Head of caudate nucleus (tissue), 42 donors: ENCODE data around the gene NRSN2.
"Not testable (repeated sequence)": the region's sequence is repeated elsewhere in the genome, so short reads cannot be mapped to it uniquely, and the experiment has no call there.

Experiments
- DNase-seq, 42 donors: peaks; one replicate each; pipeline versions ENCODE4 v3.0.0 to v3.0.0-alpha.2; 2020 to 2021; ENCODE audit warnings: mixed read lengths in 7 of 42
- intact Hi-C: fragments of 100-400 bp; cut with DNase I; formaldehyde crosslinking; loops from one replicate; pipeline ENCODE4 v1.15.0; 2022

The NRSN2 gene

DNA sequence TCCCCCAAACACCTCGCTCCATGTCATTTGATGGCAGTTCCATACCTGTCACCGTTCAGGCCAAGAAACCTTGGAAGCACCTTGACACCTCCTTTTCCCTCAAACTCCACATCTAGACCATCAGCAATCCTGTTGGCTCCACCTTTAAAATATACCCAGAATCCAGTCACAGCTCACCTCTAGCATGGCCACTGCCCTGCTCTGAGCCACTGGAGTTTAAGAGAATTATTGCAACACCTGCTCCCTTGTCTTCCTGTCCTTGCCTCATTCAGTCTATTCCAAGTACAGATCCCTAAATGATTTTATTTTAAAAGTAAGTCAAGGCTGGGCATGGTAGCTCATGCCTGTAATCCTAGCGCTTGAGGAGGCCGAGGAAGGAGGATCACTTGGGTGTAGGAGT is 22.0 kb downstream of the NRSN2 start:
- intact Hi-C loops: no loop called here
- DNase-seq: no peak

DNA sequence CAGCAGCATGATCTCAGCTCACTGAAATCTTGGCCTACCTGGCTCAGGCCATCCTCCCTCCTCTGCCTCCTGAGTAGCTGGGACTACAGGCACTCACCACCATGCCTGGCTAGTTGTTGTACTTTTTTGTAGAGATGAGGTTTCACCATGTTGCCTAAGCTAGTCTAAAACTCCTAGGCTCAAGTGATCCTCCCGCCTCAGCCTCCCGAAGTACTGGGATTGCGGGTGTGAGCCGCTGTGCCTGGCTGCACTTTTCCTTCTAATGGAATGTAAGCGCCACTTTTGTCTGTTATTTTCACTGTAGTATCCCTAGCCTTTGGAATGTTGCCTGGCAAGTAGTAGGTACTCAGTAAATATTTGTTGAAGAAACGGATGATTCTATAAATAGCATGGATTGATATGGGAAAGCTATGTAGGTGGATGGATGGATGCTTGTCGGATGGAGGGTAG is 23.3 kb downstream of the NRSN2 start:
- intact Hi-C loops: no loop called here
- DNase-seq: no peak

DNA sequence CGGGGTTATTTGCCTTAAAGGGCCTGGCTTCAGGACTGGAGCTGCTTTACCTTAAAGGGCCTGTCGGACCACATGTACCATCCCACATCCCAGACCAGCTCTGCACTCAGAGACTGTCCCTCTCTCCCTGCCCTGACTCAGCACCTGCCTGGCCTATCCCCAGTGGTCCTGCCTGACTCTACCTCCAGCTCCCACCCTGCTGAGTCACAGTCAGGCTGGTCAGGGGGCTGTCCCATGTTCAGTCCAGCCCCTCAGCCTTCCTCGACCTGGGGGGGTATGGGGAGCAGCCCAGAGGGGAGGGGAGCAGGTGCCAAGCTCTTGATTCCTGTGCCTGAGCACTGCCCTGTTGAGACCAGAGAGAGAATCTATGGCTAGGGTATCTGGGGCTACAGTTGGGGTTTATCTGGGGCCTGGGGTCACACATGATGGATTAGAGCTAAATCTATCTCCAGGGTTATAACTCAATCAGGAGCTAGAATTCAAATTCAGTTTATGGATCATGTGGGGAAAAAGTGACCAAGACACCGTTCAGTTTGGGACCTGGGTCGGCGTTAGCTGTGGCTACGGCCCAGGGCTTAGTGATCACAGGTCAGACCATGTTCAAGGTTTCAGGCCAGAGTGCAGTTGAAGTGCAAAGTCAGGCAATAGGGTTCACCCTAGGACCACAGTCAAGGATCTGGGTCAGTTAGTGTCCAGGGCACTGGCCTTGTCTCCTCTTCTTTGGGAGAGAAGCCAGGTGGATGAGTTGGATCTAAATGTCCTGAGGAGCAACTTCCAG is 24.3 kb downstream of the NRSN2 start:
- intact Hi-C loops: no loop called here

DNA sequence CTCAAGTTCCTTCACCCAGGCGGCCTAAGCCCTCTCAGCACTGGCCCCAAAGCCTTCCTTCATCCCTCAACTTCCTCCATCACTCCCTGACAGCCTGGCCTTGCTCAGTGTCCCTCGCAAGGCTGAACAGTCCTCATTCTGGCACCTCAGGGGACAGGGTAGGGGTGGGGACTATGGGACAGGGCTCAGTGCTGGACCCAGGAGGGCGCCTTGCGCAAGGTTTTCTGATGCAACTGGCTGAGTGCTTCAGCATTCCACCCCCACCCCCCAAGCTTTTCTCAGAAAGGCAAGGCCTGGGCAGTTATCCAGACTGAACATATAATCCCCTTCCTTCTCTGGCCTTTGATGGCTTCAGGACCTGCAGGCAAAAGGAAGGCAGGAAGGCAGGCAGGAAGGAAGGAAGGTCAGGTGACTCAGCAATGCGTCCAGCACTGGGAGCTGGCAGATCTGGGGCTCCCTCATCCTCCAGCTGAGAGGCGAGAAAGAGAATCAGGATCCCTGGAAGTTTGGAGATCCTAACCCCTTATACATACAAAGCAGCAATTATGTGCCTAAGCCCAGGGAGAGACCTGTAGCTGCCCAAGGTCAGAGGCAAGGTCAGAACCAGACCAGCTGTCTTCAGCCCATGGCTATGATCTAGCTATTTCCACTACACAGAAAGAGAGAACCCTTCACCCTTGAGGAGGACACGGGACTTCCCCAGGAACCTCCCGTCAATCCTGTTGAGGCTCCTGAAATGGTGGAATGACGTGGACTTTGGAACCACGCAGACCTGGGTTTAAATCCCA is 25.0 kb downstream of the NRSN2 start:
- intact Hi-C loops: no loop called here
- peak in 5 of 42 donors; percentile 17 to 79 (median 51) for DNase-seq

More for the DNA sequence above, 24.3 kb downstream of the NRSN2 start:
- DNase-seq: no peak

DNA sequence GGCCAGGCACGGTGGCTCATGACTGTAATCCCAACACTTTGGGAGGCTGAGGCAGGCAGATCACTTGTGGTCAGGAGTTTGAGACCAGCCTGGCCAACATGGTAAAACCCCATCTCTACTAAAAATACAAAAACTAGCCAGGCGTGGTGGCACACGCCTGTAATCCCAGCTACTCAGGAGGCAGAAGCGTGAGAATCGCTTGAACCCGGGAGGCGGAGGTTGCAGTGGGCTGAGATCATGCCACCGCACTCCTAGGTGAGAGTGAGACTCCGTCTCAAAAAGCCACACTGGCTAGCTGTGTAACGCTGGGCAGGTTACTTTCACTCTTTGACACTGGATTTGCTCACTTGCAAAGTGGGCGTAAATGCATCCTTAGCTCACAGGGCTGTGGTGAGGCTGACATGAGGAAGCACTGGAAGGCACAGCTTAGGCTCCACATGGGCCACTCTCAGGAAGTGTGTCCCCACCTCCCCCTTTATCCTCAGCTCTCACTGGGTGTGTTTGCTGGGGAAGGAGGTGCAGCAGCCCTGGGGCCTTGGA is 25.7 kb downstream of the NRSN2 start:
- DNase-seq, intact Hi-C loops: not testable (repeated sequence)

DNA sequence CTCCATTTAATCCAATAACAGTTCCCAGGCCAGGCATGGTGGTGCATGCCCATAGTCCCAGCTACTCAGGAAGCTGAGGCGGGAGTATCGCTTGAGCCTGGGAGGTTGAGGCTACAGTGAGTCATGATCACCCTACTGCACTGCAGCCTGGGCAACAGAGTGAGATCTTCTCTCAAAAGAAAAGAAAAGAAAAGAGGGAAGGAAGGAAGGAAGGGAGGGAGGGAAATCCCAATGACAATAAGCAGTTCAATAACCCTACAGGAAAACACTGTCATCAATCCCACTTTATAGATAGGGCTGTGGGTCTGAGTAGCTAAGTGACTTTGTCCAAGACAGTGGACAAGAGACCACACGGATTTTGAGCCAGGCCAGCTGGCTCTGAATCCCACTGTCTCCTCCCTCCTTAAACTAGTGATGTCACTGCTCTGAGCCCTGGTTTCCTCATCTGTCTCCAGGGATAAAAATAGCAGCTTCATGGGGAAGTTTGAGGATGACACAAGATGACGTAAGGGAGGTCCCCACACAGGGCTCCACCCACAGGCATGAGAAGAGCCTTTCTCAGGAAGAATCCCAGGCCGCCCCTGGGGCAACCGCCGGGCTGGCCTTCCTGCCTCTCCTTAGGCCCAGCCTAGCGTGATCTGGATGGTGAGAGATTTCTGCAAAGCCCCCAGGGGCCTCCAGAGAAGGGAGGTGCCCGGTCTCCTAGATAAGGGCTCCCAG is 26.4 kb downstream of the NRSN2 start:
- intact Hi-C loops: no loop called here

DNA sequence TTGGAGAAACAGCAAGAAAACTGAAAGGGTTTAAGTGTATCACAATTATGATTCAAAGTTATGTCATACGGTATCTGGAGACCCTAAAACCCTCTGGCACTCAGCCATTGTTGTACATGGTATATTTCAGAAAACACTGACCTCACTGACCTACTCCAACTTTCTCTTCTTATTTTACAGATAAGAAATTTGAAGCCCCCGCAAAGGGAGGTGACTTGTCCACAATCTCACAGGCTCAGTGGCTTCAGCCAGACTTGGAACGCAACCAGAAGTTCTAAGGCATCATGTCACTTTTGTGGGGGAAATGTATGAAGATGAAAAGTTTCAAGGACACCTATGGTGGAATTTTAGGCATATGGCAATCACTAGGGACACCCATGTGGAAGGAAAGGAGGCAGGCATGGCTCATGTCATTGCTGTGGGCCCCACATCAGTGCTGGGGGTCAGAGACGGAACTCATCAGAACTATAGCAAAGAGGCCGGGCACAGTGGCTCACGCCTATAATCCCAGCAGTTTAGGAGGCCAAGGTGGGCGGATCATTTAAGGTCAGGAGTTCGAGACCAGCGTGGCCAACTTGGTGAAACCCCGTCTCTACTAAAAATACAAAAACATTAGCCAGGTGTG is 28.5 kb downstream of the NRSN2 start:
- intact Hi-C loops: no loop called here
- no peak for DNase-seq

More for the DNA sequence above, 26.4 kb downstream of the NRSN2 start:
- peak in 1 of 42 donors; percentile 8 for DNase-seq

DNA sequence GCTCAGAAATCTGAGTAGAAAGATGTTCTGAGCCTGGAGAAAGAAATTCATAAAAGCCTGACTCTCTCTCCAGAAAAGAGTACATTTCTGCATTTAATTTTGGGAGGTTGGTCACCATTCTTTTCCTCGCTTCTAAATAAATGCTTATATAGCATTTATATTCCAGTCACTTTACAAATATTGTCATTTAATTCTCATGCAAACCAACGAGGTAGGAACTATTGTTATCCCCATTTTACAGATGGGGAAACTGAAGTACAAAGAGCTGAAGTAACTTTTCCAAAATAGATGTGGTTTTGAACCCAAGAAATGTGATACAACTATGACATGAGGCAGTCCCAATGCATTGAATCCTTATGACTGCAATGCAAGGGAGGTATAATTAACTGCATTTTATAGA is 29.2 kb downstream of the NRSN2 start:
- no peak for DNase-seq
- intact Hi-C loops: no loop called here

DNA sequence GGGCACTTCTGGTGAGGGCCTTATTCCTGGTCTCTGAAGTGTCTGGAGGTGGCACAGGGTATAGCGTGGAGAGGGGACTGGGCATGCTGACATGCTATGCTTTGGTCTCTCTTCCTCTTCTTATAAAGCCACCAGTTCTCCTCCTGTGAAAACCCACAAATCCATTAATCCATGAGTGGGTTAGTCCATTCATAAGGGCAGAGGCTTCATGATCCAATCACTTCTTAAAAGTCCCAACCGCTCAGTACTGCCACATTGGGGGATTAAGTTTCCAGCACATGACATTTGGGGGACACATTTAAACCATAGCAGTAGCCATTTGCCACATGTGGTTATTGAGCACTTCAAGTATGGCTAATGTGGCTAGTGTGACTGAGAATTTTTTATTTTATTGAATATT is 29.8 kb downstream of the NRSN2 start:
- intact Hi-C loops: no loop called here
- DNase-seq: no peak

DNA sequence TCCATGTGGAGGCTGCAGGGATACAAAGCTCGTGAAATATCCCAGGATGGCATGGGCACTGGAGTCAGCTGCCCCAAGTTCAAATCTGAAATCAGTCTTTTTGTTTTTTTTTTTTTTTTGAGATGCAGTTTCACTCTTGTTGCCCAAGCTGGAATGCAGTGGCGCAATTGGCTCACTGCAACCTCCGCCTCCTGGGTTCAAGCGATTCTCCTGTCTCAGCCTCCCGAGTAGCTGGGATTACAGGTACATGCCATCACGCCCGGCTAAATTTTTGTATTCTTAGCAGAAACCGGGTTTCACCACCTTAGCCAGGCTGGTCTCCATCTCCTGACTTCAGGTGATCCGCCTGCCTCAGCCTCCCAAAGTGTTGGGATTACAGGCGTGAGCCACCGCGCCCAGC is 30.7 kb downstream of the NRSN2 start:
- intact Hi-C loops, DNase-seq: not testable (repeated sequence)

DNA sequence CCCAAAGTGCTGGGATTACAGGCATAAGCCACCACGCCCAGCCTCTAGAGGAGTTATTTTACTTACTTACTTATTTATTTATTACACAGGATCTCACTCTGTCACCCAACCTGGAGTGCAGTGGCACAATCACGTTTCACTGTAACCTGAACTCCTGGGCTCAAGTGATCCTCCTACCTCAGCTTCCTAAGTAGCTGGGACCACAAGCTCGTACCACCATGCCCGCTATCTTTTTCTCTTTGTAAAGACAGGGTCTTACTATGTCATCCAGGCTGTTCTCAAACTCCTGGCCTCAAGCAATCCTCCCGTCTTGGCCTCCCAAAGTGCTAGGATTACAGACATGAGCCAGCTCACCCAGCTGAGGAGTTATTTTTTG is 32.0 kb downstream of the NRSN2 start:
- DNase-seq: no peak
- intact Hi-C loops: no loop called here

DNA sequence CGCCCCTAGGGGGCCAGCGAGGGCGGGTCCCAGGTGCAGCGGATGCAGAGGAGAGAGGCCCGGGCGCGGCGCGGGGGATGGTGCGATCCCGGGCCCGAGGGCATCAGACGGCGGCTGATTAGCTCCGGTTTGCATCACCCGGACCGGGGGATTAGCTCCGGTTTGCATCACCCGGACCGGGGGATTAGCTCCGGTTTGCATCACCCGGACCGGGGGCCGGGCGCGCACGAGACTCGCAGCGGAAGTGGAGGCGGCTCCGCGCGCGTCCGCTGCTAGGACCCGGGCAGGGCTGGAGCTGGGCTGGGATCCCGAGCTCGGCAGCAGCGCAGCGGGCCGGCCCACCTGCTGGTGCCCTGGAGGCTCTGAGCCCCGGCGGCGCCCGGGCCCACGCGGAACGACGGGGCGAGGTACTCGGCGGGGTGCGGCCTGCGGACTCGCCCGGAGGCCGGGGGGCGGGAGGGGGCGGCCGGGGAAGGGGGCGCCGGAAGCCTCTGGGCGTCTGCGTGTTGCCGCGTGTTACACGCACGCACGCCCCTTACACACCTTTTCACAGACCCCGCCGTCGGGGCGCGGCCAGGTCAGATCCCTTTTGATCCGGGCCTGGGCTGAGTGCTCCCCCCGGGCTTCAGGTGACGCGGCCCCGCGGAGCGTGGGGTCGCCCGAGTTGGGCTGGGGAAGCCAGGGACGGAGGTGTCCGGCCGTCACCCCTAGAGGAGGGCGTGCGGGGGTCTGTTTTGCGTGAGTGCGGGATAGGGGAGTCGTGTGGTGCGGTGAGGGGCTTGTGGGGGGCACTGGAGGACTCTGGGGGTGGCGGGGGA is 34.1 kb downstream of the NRSN2 start:
- DNase-seq: peak in 13 of 42 donors; percentile 8 to 50 (median 23)
- intact Hi-C loops: no loop called here

DNA sequence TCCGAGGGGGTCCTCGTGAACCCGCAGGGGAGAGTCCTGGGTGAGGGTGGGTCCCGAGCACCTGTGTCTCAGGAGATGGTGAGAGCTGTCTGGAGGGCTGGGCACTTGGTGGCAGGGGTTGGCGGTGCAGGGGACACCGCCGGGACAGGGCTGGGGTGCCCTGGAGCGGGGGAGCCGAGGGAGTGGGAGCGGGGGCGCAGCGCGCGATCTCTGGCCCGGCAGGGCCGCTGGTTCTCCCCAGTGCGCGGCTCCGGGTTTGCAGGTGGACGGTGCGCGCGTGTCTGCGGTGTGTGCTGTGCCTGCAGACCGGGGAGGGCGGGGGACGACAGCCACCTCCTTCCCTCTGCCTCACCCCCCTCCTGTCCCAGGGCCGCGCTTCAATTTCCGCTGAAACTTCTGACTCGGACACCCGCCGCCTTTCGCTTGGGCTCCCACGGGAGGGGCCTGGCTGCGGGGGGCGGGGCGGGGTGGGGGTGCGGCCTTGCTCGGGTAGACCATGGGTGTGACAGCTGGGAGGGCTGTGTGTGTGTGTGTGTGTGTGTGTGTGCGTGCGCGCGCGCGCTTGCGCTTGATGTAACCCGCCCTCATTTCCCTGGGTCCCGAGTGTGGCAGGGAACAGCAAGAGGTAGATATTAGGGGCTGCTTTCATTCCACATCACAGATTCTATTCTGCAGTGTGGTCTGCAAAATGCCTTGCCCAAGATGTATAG is 34.8 kb downstream of the NRSN2 start:
- intact Hi-C loops: no loop called here
- peak in 24 of 42 donors; percentile 7 to 68 (median 22) for DNase-seq

DNA sequence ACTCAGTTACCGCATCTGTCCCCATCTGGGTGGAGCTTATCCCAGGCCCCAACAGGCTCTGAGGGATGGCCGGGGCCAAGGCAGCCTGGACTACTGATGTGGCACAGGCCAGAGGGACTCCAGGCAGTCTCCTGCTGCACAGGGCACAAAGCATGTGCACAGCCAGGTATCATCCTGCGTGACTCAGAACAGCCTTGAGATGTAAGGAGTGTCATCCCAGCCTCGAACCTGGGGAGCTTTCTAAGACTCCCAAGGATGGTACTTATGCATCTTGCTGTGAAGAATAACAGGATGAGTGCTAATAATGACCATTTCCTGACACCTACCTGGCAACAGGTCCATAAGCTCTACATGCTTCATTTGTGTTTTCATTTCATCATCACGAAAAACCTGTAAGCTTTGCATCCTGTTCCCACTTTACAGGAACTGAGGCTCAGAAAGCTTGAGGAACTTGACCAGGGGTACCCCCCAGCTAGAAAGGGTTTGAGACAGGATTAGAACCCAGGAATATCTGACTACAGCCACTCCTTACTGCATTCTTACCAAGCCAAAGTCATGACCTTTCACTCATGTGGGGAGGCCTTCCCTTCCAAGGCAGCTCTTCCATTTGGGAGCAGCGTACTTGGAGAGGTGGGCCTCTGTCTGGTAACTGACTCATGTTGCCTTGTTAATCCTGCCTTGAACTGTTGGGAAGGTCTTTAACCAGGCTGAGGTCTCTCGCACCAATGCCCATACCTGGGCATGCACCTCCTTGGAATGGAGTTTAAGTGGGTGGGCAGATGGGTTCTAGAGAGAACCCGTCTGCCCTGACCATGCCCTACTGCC is 35.6 kb downstream of the NRSN2 start:
- DNase-seq: no peak
- intact Hi-C loops: no loop called here

DNA sequence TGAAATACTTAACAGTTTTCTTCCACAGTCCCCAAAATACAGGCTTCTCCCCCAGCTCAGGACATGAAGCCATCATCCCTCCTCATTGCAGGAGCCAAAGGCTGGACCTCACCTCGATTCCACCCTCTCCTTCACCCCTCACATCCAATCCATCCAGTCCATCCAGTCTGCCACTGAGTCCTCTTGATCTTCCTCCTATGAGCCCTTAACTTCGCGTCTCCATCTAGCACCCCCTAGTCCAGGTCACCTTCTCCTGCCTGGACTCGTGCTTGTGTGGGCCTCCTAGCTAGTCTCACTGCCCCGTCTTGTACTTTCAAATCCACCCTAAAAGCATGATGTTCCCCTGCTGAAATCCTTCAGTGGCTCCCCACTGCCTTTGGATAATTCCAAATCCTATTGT is 37.0 kb downstream of the NRSN2 start:
- intact Hi-C loops: no loop called here
- no peak for DNase-seq

DNA sequence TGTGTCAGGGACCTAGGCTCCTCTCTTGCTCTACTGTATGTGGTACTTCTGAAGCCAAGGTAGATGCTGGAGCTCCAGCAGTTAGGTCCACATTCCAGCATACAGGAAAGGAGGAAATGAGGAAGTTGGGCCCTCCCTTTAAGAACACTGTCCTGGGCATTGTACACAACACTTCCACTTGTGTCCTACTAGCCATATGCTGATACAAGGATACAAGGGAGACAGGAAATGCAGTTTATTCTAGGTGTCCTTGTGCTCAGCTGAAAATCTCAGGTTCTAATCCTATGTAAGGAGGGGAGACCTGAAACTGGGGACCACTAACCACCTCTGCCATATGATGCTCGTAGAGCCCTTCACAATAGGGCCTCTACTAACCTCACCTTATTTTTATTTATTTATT is 37.8 kb downstream of the NRSN2 start:
- DNase-seq: no peak
- intact Hi-C loops: no loop called here

DNA sequence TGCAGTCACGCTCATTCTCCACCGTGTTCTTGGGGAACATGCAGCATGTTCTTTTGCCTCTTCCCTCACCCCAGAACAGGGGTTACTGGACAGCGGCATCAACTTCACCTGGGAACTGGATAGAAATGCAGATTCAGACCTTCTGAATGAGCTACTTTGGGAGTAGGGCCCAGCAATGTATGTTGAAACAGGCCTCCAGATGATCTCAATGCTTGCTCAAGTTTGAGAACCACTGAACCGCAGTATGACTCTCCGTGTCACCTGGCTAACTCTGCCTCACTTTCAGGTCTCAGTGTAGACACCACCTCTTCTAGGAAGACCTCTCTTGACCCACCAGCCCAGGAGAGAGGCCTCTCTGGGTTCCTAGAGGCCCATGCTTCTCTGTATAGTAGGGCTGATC is 38.5 kb downstream of the NRSN2 start:
- intact Hi-C loops: no loop called here
- no peak for DNase-seq
